Activated effector memory CD4-positive, alpha-beta T cell treated with Interleukin-2 at 50 U/mL for 16 hours (primary cell): ENCODE data around the gene MYO7B.
"Not testable (repeated sequence)": the region's sequence is repeated elsewhere in the genome, so short reads cannot be mapped to it uniquely, and the experiment has no call there.

Experiments used
- DNase-seq: peaks from one replicate; pipeline ENCODE4 v3.0.0-alpha.2; 2020

MYO7B gene

DNA sequence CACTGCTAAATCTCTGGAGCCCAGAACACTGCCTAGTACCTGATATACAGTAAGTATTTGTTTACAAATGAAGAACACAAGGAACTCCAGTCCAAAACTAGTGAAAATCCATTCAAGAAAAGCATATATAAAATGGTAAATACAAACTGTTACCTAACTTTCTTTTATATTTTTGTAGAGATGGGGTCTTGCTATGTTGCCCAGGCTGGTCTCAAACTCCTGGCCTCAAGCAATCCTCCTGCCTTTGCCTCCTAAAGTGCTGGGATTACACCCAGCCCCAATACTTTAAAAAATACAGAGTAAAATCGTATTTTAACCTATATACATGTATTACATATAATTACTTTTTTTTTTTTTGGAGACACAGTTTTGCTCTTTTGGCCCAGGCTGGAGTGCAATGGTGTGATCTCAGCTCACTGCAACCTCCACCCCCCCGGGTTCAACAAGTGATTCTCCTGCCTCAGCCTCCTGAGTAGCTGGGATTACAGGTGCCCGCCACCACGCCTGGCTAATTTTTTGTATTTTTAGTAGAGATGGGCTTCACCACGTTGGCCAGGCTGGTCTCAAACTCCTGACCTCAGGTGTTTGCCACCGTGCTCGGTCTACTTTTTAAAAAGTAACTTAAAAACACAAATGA, 11.2 kb upstream of the MYO7B start:
- DNase-seq: not testable (repeated sequence)

DNA sequence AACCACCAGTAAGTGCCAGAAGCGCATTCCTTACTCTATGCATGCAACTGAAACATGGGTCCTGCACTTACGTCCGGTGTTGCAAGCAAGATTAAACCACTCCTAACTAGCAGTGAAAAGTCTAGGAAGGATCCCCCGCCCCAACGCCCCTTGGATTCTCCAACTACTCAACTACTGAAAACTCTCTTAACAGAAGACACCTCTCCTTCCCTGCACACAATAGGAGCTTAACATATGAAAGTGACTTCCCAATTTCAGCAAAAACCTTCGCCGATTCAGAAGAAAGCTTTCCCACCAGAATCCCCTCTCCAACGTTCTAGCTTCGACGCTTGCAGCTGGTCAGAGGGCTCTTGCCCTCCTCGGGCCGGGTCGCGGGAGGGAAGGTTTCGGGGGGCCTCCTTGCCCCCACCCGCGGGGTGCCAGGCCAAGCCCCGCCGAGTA, 9.8 kb upstream of the MYO7B start:
- DNase-seq: no peak

DNA sequence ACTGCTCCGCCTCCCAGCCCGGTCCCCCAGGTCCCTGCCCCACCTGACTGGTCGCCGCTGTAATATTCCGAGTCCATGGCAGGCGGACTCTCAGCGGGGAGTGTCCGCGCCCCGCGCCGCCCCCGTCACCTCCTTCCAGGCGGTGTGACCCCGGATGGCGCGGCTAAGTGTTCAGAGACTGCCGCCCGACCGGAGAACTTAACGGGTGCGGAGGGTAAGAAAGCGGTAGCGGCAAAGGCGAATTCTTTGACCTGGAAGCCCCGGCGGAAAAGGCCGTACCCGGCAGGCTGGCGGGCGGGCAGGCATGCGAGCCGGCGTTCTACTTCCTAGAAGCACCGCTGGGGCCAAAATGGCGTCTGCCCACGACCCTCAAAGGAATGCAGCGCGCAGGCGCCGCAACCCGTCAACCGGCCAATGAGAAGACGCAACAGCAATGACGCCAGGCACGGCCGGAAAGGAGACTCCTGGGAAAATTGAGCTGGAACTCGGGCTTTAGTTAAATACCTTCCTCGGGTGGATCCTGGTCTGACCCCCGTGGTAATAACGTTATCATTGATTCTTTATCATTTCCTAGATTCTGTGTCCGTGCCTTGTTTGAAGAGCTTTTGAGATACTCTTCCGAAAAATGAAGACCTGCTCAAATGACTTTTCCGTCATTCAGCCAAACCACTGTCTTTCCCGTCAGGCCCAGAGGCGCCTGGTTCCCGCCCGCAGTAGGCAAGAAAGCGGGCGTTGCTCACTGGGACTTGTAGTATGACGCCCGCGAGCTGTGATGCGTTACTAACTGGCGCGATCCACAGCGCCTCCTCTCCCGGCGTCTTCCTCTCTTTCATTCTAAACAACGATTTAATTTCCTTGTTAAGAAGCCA, 9.1 kb upstream of the MYO7B start, which contains the start of gene IWS1:
Gene IWS1 (minus strand): TSS at position 358 of the 869 bp plus-strand sequence. CDS start 281 bp downstream, at position 77.
- DNase-seq: peak; percentile 88

DNA sequence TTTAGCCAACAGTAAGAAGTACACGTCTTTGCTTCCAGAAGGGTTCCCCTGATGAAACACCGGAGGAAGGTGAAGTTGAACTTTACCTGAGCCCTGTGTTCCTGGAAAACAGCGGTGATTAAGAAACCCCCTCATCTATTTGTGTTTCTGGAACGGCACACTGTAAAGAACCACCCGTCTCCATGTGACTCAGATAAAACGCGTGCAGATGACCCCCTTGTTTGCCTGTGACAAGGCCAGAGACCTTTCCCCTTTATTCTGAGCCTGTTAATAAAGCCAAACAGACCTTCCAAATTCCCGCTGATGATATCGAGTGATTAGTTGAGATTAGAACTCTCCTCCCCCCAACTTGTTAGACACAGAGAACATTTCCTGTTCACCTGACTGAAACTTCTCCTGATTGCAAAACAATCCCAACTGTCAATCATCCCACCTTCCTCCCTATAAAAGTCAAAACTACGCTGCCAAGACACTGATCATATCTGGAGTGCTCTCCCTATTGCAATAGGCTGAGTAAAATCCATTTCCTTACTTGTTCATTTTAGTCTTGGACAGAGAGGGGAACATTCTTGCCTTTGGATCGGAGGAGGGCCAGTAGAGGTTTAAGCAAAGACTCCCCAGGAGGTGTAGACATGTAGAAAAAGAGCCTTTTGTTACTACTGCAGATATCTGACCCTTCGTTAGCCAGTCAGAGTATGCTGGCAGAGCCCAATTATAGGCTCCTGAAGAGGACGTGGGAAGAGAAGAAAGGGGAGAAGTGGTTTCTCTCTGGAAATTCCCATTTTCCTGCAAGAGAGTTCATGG, 8.3 kb upstream of the MYO7B start:
- DNase-seq: no peak

DNA sequence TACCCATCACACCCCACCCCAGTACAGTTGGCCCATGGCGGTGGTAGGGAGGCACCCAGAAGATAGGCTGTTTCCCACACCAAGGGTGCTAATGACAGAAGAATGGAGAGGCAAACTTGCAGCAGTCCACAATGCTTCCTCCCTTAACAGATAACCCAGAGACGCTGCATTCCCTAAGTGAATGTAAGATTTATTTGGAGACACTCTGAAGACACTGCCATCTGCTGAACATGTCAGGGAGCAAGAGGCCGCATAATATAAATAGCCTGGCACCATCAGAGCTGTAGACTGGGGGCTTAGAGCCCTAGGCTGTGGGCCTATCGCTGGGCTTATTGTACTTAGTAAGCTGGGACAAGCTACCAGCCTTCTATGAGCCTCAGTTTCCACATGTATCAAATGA, 7.0 kb upstream of the MYO7B start:
- no peak for DNase-seq

DNA sequence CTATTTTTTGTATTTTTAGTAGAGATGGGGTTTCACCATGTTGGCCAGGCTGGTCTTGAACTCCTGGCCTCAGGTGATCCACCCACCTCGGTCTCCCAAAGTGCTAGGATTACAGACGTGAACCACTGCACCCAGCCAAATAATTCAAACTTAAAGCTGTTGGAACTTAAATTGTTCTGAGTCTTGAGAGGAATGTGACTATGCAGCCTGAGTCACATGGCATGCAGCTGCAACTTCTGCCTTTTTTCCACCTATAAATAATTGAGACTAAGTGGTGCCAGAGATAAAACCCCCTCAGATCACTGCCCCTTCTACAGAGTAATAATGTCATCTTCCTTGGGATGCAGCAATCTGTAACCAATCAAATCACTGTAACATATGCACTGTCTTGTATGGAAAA, 6.1 kb upstream of the MYO7B start:
- not testable (repeated sequence) for DNase-seq

DNA sequence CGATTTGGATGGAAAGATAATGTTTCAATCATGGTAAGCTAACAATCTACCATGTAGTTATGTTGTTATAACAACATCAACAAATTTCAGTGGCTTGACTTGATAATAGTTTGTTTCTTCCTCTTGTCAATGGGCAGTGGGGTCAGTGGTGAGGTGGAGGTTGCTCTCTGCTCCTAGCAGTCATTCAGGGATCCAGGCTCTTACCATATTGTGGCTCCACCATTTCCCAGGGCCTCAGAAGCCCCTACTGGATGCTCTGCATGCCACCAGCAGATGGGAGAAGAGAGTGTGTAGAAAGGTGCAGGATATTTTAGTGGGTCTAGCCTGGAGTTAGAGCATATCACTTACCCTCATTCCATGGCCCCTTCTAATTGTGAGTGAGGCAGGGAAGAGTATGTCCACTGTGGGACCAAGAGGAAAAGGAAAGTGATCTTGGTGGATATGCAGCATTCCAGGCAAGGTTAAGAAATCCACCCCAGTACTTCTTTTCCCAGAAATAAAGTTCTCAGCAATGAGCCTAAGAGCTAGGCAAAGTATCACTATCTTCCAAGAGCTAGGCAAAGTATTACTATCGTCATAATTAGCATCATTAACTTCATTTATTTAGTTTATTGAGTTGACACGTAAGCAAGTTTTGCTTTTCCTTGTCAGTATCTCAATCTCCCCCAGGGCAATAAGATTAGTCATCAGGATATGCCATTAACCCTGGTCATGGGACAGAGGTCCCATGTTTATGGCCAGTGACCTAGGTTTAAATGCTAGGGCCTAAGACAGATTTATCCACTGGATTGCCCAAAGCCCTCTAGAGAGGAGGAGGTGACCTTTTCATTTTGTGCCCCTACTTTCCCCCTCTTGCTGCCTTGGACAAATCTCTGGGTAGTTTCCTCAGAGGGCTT, 5.0 kb upstream of the MYO7B start:
- no peak for DNase-seq

DNA sequence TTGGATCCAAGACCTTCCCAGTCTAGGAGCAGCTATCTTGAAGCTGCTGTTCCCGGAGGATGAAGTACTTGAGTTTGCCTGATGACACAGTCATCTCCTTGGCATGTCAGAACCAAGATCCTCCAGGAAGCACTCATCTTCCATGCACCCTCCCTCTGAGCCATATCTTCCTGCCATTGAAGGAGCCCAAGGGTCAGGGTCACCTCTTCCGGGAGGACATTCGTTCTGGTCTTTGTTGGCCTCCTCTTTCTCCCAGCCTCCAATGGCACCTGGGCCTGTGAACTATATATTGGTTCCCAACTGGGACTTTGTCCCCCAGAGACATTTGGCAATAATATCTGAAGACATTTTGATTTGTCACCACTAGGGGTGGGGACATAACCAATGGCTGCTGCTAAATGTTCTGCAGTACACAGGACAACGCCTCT, 4.2 kb upstream of the MYO7B start:
- DNase-seq: no peak

DNA sequence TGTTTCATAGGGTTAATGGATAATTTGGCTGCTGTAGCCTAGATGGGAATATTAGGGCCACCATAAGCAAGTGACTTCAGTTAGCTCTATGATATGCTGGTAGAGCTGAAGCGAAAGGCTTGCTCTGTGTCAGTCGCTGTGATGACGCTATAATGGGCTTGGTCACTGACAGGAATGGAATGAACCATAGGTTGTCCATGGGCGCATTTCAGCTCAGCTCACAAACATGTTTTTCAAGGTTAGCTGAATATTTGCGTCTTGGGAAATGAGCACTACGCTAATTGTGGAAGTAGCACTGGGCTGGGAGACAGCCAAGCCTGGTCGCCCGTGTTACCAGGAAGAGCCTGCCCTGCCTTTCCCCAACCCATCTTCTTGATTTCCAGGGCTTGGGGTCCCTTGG, 3.2 kb upstream of the MYO7B start:
- no peak for DNase-seq

DNA sequence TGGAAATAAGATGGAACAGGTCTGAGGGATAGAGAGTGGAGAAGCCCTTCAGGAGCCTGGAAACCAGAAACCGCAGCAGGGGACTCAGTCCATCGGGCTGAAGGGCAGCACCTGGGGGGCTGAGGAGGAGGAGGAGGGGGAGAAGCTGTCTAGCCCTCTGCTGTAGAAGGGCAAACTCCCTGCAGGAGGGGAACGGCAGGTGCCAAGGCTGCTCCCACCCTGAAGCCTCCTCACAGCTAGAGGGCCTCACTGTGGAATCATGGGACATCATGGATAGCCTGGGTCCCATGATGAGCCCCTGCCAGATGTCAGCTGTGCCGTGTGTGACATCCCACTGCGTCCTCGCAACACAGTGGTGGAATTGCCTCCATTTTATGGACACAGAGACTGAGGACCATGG, 435 bp downstream of the MYO7B start:
- no peak for DNase-seq

DNA sequence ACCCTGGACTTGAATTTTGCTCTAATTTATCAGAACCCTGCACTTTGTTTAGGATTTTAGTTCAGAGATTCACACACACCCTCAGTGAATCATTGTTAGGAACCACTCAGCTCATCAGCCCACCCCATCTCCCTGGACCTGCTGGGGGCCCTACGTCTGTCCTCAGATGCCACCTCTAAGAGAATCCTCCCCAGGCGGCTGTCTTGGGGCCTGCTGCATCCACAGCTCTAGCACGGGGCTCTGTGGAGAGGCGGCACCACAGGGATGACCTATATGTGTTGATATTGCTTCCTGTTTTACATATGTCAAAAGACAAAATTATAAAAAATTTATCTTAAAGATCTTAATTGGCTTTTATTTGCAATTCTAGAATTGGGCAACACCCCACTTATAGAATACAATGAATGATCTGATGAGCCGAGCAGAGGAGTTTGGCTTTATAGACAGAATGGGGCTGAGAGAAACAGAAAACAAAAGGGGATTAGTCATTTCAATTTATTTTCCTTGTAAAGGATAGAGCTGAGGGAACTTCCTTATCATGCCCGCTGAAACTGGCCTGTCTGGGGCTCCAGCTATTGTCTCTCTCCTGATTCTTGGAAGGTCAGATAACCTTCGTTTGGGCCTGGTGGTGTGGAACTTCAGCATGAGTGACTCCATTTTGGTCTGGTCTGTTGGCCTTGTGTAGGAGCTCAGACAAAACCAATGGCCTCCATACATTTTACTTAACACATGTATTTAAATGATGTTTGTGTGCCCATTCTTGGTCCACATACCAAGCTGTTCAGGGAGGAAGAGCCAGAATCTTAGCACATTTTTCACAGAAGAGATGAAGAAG, 1.4 kb downstream of the MYO7B start:
- no peak for DNase-seq

DNA sequence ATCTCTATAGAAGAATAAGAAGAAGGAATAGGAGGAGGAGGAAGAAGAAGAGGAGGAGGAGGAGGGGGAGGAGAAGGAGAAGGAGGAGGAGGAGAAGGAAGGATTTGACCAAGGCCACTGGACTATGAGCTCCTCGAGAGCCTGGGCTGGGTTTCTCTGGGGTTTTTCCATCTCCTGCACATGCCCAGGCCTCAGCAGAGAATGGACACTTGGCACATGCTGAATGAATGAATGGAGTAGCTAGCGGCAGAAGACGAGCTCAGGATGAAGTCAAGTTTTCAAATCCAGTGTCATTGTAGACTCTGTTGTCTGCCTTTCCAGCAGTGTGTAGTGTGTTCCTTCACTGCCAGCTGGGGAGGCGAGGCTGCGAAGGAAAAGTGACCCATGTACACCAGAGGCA, 2.2 kb downstream of the MYO7B start:
- DNase-seq: no peak

DNA sequence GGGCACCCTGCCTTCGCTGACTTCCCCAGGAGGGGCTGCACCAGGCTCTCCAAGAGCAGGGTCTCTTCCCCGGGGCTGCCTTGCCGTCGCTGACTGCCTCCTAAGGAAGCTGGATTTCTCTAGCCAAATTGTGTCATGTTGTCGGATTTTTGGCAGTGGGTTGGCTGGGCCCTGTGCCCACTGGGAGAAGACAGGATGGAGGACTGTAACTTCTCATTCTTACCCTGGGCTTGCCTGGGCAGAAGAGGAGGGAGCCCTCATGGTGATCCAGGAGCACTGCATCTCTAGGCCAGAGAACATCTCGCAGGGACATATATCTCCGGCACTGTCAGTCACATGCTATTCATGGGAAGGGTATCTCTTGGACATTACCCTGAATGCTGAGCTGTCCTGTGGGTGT, 6.3 kb downstream of the MYO7B start:
- DNase-seq: no peak

DNA sequence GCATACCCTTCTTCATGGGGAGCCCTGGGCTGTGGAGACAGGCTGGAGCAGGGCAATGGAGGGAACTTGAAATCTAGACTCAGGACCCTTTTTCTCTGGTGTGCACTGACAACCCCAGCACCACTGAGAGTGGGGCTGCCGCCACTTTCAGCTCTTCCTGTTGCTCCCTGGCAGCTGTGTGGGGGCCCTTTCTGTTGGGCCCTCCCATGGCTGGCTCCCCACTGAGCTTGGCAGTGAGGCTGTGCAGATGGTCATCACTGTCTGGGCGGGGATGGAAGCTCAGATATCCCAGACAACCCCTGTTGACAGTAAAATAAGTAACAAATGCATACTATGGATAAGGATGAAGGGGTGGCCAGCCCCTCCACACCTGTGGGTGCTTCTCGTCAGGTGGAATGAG, 6.7 kb downstream of the MYO7B start:
- no peak for DNase-seq

DNA sequence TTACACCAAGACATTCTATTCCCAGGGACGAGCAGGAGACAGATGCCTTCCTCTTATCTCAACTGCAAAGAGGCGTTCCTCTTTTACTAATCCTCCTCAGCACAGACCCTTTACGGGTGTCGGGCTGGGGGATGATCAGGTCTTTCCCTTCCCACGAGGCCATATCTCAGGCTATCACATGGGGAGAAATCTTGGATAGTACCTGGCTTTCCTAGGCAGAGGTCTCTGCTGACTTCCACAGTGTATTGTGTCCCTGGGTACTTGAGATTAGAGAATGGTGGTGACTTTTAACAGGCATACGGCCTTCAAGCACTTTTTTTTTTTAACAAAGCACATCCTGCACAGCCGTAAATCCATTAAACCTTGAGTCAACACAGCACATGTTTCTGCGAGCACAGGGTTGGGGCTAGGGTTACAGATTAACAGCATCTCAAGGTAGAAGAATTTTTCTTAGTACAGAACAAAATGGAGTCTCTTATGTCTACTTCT, 7.6 kb downstream of the MYO7B start:
- not testable (repeated sequence) for DNase-seq

DNA sequence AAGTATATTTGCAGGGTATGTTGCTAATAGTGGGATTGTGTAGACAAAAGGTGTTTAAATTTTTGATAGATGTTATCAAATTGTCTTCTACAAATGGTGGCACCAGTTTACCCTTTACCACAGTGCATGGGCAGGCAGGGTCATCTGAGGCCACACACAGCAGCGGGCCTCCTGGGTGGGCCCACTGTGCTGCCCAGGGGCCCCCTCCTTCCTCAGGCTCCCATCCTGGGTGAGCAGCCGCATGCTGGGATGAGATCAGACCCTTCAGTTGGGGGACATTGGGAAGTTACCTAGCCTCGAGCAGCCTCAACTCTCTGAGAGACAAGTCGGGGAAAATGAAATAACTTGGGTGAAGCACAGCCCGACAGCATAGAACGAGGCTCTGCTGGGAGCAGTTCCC, 9.7 kb downstream of the MYO7B start:
- DNase-seq: no peak

DNA sequence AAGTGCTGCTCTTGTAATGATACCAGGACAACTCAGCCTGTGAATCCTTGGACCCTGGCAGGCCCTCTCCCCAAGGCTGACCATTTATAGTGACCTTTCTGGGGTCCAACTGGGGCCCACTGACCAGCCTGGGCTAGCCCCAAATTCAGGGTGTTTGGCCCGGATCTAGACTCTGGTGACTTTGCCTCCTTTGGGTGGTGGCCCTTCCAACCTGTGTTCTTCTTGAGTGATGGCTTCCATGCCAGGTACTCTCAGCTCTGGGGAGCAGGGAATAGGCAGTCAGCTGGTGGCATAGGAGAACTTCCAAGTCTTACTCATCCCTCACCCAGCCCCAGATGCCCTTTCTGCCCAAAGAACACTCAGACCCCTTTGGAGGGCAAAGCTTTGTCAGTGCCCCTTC, 10.3 kb downstream of the MYO7B start:
- no peak for DNase-seq

DNA sequence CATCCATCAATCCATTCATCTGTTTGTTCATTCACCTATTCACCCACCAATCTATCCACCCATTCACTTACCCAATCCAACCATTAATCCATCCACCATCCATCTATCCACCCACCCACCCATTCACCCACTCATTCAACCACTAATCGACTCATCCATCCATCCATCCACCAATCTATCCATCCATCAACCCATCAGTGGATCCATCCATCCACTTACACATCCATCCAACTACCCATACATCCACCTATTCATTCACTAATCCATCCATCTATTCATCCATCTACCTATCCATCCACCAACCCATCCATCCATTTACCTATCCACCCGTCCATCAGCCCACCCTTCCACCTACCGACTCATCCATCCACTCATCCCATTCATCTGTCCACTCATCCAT, 11.3 kb downstream of the MYO7B start:
- DNase-seq: no peak

DNA sequence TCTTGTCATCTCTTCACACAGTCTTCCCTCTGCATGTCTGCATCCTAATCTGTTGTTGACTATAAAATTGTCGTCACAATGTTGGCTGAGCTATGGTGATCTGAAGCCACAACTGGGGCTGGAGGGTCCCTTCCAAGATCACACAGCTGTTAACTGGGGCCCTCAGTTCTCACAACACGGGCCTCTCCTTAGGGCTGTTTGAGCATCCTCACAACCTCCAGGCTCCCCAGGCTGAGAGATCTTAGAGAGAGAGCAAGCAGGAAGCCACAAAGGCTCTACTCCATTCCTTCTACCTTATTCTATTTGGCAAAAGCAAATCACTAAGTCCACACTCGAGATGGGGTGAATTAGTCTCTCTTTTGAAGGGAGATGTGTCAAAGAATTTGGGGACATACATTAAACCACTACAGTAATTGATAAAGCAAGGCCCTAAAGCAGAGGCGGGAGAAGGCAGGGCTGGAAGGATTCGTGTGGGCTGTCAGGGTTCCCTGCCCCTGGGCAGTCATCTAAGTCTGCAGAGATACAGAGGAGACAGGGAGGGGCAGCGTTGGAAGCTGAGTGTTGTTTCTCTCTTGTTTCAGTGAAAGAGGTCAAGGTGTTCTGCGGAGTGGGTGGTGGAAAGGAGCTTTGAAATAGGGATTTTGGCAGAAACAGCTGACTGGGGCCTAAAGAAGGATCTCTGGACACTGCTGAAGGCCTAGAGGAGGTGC, 15.9 kb downstream of the MYO7B start:
- DNase-seq: no peak

DNA sequence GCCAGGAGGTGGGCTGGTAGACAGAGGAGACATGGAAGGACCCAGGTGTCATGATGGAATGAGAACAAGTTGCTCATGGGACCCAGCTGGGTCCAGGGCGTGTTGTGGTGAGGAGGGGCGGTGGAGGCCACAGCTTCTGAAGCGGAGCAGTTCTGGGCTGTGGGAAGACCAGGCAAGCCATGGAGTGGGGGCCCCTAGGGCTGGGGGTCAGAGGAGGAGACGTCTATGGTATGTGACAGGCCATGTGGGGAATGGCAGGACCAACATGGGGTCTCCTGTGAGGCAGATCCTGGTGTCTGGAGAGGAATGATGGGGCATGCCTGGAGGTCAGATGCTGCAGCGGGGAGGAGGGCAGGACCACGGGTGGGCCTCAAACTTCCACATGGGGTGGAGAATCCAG, 16.9 kb downstream of the MYO7B start:
- DNase-seq: no peak

DNA sequence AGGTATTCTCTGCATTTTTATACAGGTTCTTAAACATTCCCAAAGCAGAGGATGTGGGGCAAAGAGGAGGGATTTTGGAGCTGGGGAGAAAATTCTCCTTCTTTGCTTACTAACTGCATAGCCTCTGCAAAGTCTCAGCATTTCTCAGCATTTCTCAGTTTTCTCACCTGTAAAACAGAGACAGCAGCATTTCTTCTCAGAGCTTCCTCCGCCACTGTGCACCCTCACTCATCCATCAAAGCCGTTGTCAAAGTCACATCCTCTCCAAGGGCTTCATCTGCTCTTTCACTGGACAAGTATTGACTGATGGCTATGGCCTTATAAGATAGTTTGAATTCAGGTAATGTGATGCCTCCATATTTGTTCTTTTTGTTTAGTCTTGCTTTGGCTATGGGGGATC, 17.4 kb downstream of the MYO7B start:
- no peak for DNase-seq
